ENCODE data around the gene DNLZ. TPM values are rescaled to one million over a fixed set of nuclear protein-coding genes. Genes with fewer than 3 reads are reported as not detected.

DNLZ gene
- total and polyA plus RNA-seq, 5 donors, result 15.2 to 24.9 (median 20.4) TPM

DNA sequence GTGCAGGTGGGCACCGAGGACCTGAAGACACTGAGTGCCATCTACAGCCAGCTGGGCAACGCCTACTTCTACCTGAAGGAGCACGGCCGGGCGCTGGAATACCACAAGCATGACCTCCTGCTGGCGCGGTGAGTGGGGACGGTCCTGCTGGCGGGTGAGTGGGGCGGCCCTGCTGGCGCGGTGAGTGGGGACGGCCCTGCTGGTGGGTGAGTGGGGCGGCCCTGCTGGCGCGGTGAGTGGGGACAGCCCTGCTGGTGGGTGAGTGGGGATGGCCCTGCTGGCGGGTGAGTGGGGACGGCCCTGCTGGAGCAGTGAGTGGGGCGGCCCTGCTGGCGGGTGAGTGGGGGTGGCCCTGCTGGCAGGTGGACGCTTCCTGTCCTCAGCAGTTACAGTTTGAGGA is 29.0 kb downstream of the DNLZ start:
- Histone ChIP-seq H3K27me3 (ENCODE audit: control insufficient read depth, insufficient read depth) (no peaks in the 10 kb centered on the region), H3K4me1 (ENCODE audit: control insufficient read depth, insufficient read depth, low read length) (no peaks in the 10 kb centered on the region), H3K27ac (ENCODE audit: low read length) (no peak overlapping the region), H3K9me3 (ENCODE audit: control insufficient read depth, low read length) (no peaks in the 10 kb centered on the region), H3K4me3 (ENCODE audit: low read length) (no peak overlapping the region)
- intact Hi-C loops (cut with DNase I), result no loop called here
- no peak for ATAC-seq
- DNase-seq, result peak in 2 of 3 donors; percentile 63
- WGBS, result 96% methylated on average over 21 of the region's 21 CpGs

DNA sequence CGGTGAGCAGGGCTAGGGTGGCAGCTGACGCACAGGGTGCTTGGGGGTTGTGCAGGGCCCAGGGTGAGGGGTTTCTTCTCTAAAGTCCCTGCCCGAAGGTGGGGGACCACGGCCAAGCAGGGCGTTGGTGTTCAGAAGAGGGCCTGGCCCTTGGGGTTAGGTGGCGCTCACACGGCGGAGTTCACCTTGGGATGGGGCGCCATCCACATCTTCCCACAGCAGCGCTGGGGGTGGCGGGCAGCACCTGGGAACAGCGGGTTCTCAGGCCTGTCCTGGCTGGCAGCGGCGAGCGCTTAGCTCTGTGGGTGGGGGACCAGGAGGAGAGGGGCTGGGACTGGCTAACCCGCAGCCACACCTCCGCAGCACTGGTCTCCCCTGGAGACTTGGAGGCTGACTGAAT is 30.1 kb downstream of the DNLZ start:
- WGBS, result 95% methylated on average over 17 of the region's 17 CpGs
- Histone ChIP-seq H3K4me3 (ENCODE audit: low read length) (no peak overlapping the region), H3K27ac (ENCODE audit: low read length) (no peak overlapping the region), H3K4me1 (ENCODE audit: control insufficient read depth, insufficient read depth, low read length) (peaks cover 3% of the 10 kb centered on the region), H3K9me3 (ENCODE audit: control insufficient read depth, low read length) (no peaks in the 10 kb centered on the region), H3K27me3 (ENCODE audit: control insufficient read depth, insufficient read depth) (no peaks in the 10 kb centered on the region)
- intact Hi-C loops (cut with DNase I), result no loop called here
- ATAC-seq (no peak), DNase-seq (peak; percentile 10 to 56 (median 48))

DNA sequence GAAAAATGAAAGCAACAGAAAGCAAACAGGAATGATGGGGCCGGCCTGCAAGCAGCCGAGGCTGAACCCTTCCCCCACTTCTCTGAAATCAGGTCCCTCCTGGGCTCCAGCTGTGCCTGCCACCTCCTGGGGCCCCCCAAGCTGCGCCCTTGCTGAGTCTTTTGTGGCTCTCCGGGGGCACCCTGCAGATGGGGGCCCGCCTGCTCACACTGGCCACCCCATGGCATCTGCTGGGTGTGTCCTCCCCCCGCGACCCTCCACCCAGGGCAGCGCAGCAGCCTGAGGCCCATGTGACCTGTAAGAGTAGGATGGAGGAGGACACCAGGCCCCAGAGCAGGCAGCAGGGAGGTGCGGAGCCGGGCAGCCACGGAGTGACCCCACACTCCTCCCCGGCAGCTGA is 30.5 kb downstream of the DNLZ start:
- intact Hi-C loops (cut with DNase I), result no loop called here
- Histone ChIP-seq H3K4me3 (ENCODE audit: low read length) (no peak overlapping the region), H3K4me1 (ENCODE audit: control insufficient read depth, insufficient read depth, low read length) (peaks cover 4% of the 10 kb centered on the region), H3K27ac (ENCODE audit: low read length) (no peak overlapping the region), H3K9me3 (ENCODE audit: control insufficient read depth, low read length) (no peaks in the 10 kb centered on the region), H3K27me3 (ENCODE audit: control insufficient read depth, insufficient read depth) (no peaks in the 10 kb centered on the region)
- ATAC-seq (no peak), DNase-seq (peak in 2 of 3 donors; percentile 6 to 28)
- 91% methylated on average over 12 of the region's 12 CpGs for WGBS

DNA sequence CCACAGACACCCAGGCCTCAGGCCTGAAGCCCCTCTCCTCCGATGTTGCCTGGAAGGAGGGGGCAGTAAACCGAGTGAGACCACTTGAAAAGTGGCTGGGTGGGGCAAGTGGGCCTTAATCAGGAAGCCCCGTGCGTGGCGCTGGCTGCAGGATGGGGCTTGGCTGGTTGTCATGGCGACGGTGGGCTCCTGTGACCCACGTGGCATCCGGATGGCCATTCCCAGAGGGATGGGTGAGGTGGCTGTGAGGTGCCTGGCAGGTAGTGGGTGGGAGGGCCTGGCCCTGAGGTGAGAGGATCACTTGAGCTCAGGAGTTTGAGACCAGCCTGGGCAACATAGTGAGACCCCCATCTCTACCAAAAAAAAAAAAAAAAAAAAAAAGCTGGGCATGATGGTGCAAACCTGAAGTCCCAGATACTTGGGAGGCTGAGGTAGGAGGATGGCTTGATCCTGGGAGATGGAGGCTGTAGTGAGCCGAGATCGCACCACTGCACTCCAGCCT is 31.0 kb downstream of the DNLZ start:
- WGBS, result 78% methylated on average over 11 of the region's 11 CpGs
- ATAC-seq, result no peak
- intact Hi-C loops (cut with DNase I), result no loop called here
- H3K4me3 ChIP-seq (ENCODE audit: low read length), result no peak overlapping the region
- peak; percentile 18 to 58 (median 32) for DNase-seq
- no peaks in the 10 kb centered on the region for H3K9me3 ChIP-seq (ENCODE audit: control insufficient read depth, low read length)
- H3K4me1 ChIP-seq (ENCODE audit: control insufficient read depth, insufficient read depth, low read length), result peaks cover 4% of the 10 kb centered on the region
- no peaks in the 10 kb centered on the region for H3K27me3 ChIP-seq (ENCODE audit: control insufficient read depth, insufficient read depth)
- H3K27ac ChIP-seq (ENCODE audit: low read length), result no peak overlapping the region

DNA sequence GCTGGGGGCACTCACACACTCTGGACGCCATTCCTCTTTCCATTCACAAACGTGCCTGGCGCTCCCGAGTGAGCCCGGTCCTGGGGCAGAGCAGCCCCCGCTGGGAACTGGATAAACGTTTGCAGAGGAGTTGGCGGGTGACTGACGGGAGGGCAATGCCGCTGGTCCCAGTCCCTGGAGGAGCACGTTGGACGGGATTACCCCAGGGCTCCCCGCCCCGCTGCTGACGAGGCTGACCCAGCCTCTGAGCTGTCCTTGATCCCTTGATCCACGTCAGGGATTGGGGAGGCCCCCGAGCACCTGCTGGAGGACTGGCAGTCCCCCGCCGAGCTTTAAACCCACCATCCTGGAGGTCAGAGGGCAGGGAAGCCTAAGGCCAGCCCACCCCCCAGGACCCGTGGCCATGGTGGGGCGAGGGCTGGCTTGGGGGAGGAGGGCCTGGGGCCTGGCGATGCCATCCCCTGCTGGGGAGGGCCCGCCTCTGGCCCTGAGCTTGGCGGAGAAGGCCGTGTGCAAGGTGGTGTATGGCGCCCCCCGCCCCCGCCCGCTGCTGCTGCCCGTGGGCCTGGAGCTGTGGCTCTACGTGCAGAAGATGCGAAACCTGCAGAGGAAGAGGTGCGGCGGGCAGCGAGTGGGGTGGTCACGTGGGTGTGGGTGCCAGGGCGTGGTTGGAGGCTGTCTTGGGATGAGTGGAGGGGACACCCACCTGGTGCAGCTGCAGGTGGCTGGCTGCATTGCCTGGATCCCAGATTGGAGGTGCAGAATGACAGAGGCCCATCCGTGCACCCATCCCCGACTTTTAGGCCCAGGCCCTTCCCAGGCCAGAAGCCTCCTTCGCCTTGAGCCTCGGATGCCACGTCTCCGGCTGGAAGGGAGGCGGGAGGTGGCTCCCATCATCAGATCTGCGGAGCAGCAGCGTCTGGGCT is 31.7 kb downstream of the DNLZ start:
- ATAC-seq (no peak), DNase-seq (peak; percentile 20 to 56 (median 50))
- Histone ChIP-seq H3K27me3 (ENCODE audit: control insufficient read depth, insufficient read depth) (no peaks in the 10 kb centered on the region), H3K4me1 (ENCODE audit: control insufficient read depth, insufficient read depth, low read length) (peaks cover 7% of the 10 kb centered on the region), H3K27ac (ENCODE audit: low read length) (no peak overlapping the region), H3K9me3 (ENCODE audit: control insufficient read depth, low read length) (no peaks in the 10 kb centered on the region), H3K4me3 (ENCODE audit: low read length) (no peak overlapping the region)
- WGBS, result 81% methylated on average over 46 of the region's 46 CpGs
- intact Hi-C loops (cut with DNase I), result no loop called here

DNA sequence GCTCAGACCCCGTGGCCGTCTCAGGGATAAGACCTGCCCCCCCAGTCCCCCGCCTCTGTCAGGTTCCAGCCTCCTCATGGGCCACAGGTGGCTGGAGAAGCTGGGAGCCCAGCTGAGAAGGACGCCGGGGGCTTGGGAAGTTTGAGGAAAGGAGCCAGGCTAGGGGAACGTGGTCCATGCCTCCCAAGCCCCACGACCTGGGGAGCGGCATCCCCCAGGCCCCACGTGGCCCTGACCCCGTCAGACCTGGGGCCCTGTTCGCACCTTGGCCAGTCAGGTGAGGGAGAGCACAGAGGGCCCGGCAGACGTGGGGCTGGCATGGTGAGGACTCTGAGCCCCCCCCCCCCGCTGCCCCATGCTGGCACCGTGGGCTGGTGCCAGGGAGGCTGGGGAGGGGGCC is 32.5 kb downstream of the DNLZ start:
- DNase-seq, result peak; percentile 12 to 50 (median 39)
- H3K27me3 ChIP-seq (ENCODE audit: control insufficient read depth, insufficient read depth), result no peaks in the 10 kb centered on the region
- no peaks in the 10 kb centered on the region for H3K9me3 ChIP-seq (ENCODE audit: control insufficient read depth, low read length)
- 76% methylated on average over 15 of the region's 15 CpGs for WGBS
- ATAC-seq, result no peak
- H3K27ac ChIP-seq (ENCODE audit: low read length), result no peak overlapping the region
- intact Hi-C loops (cut with DNase I), result no loop called here
- H3K4me3 ChIP-seq (ENCODE audit: low read length), result no peak overlapping the region
- peaks cover 7% of the 10 kb centered on the region for H3K4me1 ChIP-seq (ENCODE audit: control insufficient read depth, insufficient read depth, low read length)

DNA sequence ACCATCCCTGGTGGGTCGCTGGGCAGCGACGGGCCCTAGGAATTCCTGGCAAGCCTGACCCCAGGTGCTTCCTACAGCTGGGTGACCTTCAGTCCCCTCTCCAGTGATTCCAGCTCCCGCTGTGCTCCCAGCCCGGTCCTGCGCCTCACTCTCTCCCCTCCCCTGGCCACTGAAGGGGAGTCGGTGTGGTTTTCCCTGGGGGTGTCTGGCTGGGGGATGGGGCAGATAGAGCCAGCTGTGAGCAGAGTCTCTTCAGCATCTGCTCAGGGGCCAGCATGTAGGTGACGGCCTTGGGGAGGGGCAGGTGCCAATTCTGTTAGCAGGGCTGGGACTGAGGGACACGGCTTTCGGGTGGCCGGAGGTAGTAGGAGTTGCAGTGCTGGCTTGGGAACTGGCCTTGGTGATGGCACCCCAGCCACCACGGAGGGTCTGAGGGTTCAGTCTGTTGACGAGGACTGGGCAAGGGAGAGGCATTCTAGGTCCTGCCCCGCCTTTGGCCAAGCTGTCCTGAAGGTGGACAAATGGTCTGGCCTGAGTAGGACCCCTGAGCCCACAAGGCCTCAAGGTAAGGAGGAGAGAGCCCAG is 33.0 kb downstream of the DNLZ start:
- Histone ChIP-seq H3K9me3 (ENCODE audit: control insufficient read depth, low read length) (no peaks in the 10 kb centered on the region), H3K27ac (ENCODE audit: low read length) (no peak overlapping the region), H3K27me3 (ENCODE audit: control insufficient read depth, insufficient read depth) (no peaks in the 10 kb centered on the region), H3K4me1 (ENCODE audit: control insufficient read depth, insufficient read depth, low read length) (peaks cover 7% of the 10 kb centered on the region), H3K4me3 (ENCODE audit: low read length) (no peak overlapping the region)
- peak; percentile 19 to 67 (median 47) for DNase-seq
- intact Hi-C loops (cut with DNase I), result no loop called here
- 58% methylated on average over 14 of the region's 14 CpGs for WGBS
- ATAC-seq, result no peak

DNA sequence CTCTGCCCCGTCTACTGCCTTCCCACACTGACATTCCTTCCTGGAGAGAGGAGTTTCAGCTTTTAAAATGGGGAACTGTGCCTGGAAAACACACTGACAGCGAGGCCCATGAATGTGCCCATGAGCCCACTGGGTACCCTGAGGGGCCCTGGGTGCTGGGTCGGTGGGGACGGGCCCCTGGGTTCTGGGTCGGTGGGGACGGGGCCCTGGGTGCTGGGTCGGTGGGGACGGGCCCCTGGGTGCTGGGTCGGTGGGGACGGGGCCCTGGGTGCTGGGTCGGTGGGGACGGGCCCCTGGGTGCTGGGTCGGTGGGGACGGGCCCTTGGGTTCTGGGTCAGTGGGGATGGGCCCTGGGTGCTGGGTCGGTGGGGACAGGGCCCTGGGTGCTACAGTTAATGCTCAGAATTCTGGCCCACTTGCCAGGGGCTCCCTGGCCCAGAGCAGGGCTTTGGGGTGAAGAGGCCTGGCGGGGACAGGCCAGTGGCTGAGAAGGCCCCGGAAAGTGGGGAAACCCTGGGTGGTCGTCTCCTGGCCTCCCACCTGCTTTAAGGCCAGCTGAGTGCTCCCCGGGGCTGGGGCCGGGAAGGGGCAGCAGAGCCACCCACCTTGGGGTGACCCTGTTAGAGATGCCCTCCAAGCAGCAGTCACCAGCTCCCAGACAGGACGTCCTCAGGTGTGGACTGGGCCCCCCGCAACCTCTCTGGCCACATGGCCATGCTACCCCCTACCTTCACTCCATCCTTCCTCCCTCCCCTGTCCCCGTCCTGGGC is 33.7 kb downstream of the DNLZ start:
- intact Hi-C loops (cut with DNase I), result no loop called here
- ATAC-seq, result no peak
- peak overlapping the region; percentile 61 for H3K27ac ChIP-seq (ENCODE audit: low read length)
- H3K9me3 ChIP-seq (ENCODE audit: control insufficient read depth, low read length), result no peaks in the 10 kb centered on the region
- no peaks in the 10 kb centered on the region for H3K27me3 ChIP-seq (ENCODE audit: control insufficient read depth, insufficient read depth)
- peaks cover 7% of the 10 kb centered on the region for H3K4me1 ChIP-seq (ENCODE audit: control insufficient read depth, insufficient read depth, low read length)
- H3K4me3 ChIP-seq (ENCODE audit: low read length), result no peak overlapping the region
- WGBS, result 81% methylated on average over 23 of the region's 23 CpGs
- peak; percentile 20 to 59 (median 49) for DNase-seq

DNA sequence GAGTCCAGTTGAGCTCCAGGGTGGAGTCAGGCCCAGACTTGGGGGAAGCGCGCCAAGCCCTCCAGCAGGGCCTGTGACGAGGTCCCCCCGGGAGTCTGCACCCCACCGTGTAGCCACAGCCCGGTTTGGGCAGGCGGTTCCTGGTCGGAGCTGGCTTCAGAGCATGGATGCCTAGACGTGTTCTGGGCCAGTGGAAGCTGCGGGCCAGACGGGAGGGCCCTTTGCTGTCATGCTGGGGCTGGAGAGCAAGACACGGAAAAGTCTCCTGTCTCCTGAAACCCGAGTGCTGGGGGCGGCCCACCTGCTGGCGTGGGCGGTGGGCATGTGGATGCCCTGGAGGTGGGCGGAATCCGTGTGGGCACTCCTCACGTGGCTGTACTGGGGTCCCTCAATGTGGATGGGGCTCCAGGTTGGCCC is 34.3 kb downstream of the DNLZ start:
- DNase-seq (peak; percentile 46 to 85 (median 80)), ATAC-seq (peak in 1 of 2 donors; percentile 1)
- intact Hi-C loops (cut with DNase I), result no loop called here
- H3K9me3 ChIP-seq (ENCODE audit: control insufficient read depth, low read length), result no peaks in the 10 kb centered on the region
- peak overlapping the region; percentile 77 for H3K4me3 ChIP-seq (ENCODE audit: low read length)
- 52% methylated on average over 19 of the region's 19 CpGs for WGBS
- no peaks in the 10 kb centered on the region for H3K27me3 ChIP-seq (ENCODE audit: control insufficient read depth, insufficient read depth)
- peaks cover 7% of the 10 kb centered on the region for H3K4me1 ChIP-seq (ENCODE audit: control insufficient read depth, insufficient read depth, low read length)
- H3K27ac ChIP-seq (ENCODE audit: low read length), result peak overlapping the region; percentile 61

DNA sequence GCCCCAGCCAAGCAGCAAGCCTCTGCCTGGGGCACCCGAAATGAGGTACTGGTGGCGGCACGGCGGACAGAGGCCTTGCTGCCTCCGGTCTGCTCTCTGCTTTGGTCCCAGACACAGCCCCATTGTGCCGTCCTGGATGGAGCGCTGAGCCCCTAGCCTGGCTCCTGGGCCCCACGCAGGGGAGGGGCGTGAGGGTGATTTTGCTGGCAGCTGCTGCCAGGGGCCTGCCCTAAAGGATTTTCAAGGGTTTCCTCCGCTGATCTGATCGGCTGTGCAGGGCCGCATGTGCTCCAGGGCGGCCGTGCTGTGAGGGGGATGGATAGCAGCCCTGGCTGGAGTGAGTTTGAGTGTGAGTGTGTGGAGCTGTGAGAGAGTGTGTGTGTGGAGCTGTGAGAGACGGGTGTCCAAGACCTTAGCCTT is 34.9 kb downstream of the DNLZ start:
- ATAC-seq (peak; percentile 50 to 63), DNase-seq (peak; percentile 72 to 87 (median 81))
- 10% methylated on average over 15 of the region's 15 CpGs for WGBS

More for the DNA sequence above, 34.9 kb downstream of the DNLZ start:
- peaks cover 9% of the 10 kb centered on the region for H3K4me1 ChIP-seq (ENCODE audit: control insufficient read depth, insufficient read depth, low read length)
- H3K4me3 ChIP-seq (ENCODE audit: low read length), result peak overlapping the region; percentile 77
- intact Hi-C loops (cut with DNase I), result no loop called here
- H3K27me3 ChIP-seq (ENCODE audit: control insufficient read depth, insufficient read depth), result no peaks in the 10 kb centered on the region
- H3K9me3 ChIP-seq (ENCODE audit: control insufficient read depth, low read length), result no peaks in the 10 kb centered on the region
- peak overlapping the region; percentile 61 for H3K27ac ChIP-seq (ENCODE audit: low read length)
